Lower leg skin (tissue), 4 donors: Measurements from ENCODE around the gene DMD. TPM values are rescaled to one million over a fixed set of nuclear protein-coding genes. Genes with fewer than 3 reads are reported as not detected.

Experiments
- DNase-seq, 2 donors: peaks; one replicate each; pipeline ENCODE4 v3.0.0-alpha.2; 2019; ENCODE audit warnings: low spot score in 2 of 2
- H3K4me3 ChIP-seq: fragments of 200-600 bp; sonication (generic); 2 replicates; pipeline ENCODE4 v1.5.1; 2017; ENCODE audit warnings: mild to moderate bottlenecking, low read depth; ENCODE audit not compliant: poor library complexity, severe bottlenecking
- CTCF ChIP-seq, 3 donors: fragments of 450-650 bp; IDR thresholded peaks; one replicate each; pipeline ENCODE4 v1.5.1; 2016; ENCODE audit warnings: antibody characterized with exemption in 3 of 3, mild to moderate bottlenecking in 3 of 3, moderate library complexity in 2 of 3
- POLR2A ChIP-seq, 2 donors: fragments of 450-650 bp; IDR thresholded peaks; one replicate each; pipeline ENCODE4 v1.6.1; 2016 to 2017; ENCODE audit warnings: antibody characterized with exemption in 2 of 2, mild to moderate bottlenecking in 1 of 2, moderate library complexity in 1 of 2
- WGBS, 2 donors: methylation state at CpG; one replicate each; pipeline ENCODE4 v1.1.5; 2018; 5-methylcytosine and 5-hydroxymethylcytosine counted together
- intact Hi-C: fragments of 100-400 bp; cut with DNase I; formaldehyde crosslinking; loops from one replicate; pipeline ENCODE4 v1.15.0; 2023; ENCODE audit warnings: low total_unique reads
- total RNA-seq, 4 donors: library from RNA; depleted of rRNA; stranded (reverse); fragments of >200 nt; gene quantifications; one replicate each; pipeline ENCODE4 v1.1.0, GENCODE V29; 2016

The DMD gene
- total RNA-seq, 4 donors from 2014 or later = 23.0 to 27.5 (median 26.7) TPM

GRCh38 chrX:31836479-31836878 lies 1374.9 kb downstream of the DMD start:
- TF ChIP-seq CTCF (IDR thresholded peaks at IDR 0.05) = no peak
- no peak for DNase-seq
- 54 to 71% methylated on average over 3 of the region's 3 CpGs for WGBS, 2 donors
- intact Hi-C loops = no loop called here
- H3K4me3 ChIP-seq = no peak overlapping the region

- no peak for DNase-seq
- intact Hi-C loops = no loop called here
- TF ChIP-seq POLR2A (IDR thresholded peaks at IDR 0.05) (no peak), CTCF (IDR thresholded peaks at IDR 0.05) (no peak)
- H3K4me3 ChIP-seq = no peak overlapping the region
- 0% methylated on average over 1 of the region's 1 CpG for WGBS, 2 donors
Measured at GRCh38 chrX:31832263-31832662, 1379.1 kb downstream of the DMD start.

- H3K4me3 ChIP-seq = no peak overlapping the region
- DNase-seq = no peak
- intact Hi-C loops = no loop called here
- TF ChIP-seq POLR2A (IDR thresholded peaks at IDR 0.05) (no peak), CTCF (IDR thresholded peaks at IDR 0.05) (no peak)
- WGBS, 2 donors = 60 to 68% methylated on average over 7 of the region's 7 CpGs
Measured at GRCh38 chrX:31820430-31821210, 1390.7 kb downstream of the DMD start.

GRCh38 chrX:31819455-31819854 lies 1391.9 kb downstream of the DMD start:
- no peak overlapping the region for H3K4me3 ChIP-seq
- DNase-seq = no peak
- TF ChIP-seq POLR2A (IDR thresholded peaks at IDR 0.05) (no peak), CTCF (IDR thresholded peaks at IDR 0.05) (no peak)
- intact Hi-C loops = no loop called here
- WGBS, 2 donors = 59 to 67% methylated on average over 3 of the region's 3 CpGs

GRCh38 chrX:31811106-31811505 lies 1400.2 kb downstream of the DMD start:
- TF ChIP-seq POLR2A (IDR thresholded peaks at IDR 0.05) = no peak
- TF ChIP-seq CTCF (IDR thresholded peaks at IDR 0.05) = no peak
- intact Hi-C loops = no loop called here
- DNase-seq = no peak
- no peak overlapping the region for H3K4me3 ChIP-seq

- TF ChIP-seq CTCF (IDR thresholded peaks at IDR 0.05) (no peak), POLR2A (IDR thresholded peaks at IDR 0.05) (no peak)
- intact Hi-C loops = no loop called here
- no peak overlapping the region for H3K4me3 ChIP-seq
- no peak for DNase-seq
- 41 to 54% methylated on average over 2 of the region's 2 CpGs for WGBS, 2 donors
Measured at GRCh38 chrX:31808357-31808756, 1403.0 kb downstream of the DMD start.
